ENCODE data around the gene SDC3. TPM values are rescaled to one million over a fixed set of nuclear protein-coding genes. Genes with fewer than 3 reads are reported as not detected.

The SDC3 gene
- total RNA-seq (2022; extraction: Qiagen RNA extraction) = 7.6 to 12.9 TPM (median 10.5 TPM) in 5 replicates

GRCh38 chr1:30908696-30909364 is at the start of gene SDC3:
TSS of gene SDC3 (minus strand) at chr1:30908758. CDS start at chr1:30908586, 172 bp downstream.

Other genes starting within 250 kb of the SDC3 start
- 0.11 to 0.26 TPM (median 0.17 TPM) in 4 of 5 replicates, not detected in the other for gene MATN1, start 185.2 kb downstream of the SDC3 start, total RNA-seq (2022; extraction: Qiagen RNA extraction)
- 0.13 to 0.42 TPM (median 0.24 TPM) in 5 replicates for gene LAPTM5, start 151.0 kb downstream of the SDC3 start, total RNA-seq (2022; extraction: Qiagen RNA extraction)
- gene PUM1, start 157.0 kb upstream of the SDC3 start, total RNA-seq (2022; extraction: Qiagen RNA extraction) = 22.2 to 33.8 TPM (median 28.2 TPM) in 5 replicates